ENCODE measurements around the gene ZNF552. TPM values are rescaled to one million over a fixed set of nuclear protein-coding genes. Genes with fewer than 3 reads are reported as not detected.
A peak's percentile ranks its signal among the peaks of the same experiment; 100 is the strongest.

Gene ZNF552
- total and polyA plus RNA-seq, 2 of the 4 experiments (the other 2 are of a cell fraction): 2.8 to 4.7 TPM

- no TSS peak for BruUV-seq (replicated peaks)
- CTCF ChIA-PET: no interaction called here
- peak within 1 kb of the TSS; percentile 91 for H2AFZ ChIP-seq (replicated peaks; ENCODE audit: low read length, poor library complexity)
- POLR2A ChIA-PET (ENCODE audit: unreplicated experiment): interaction anchor here (0.7 kb wide), 1 partner anchor 13 kb away, joined by 4 read pairs; no protein-coding TSS in a partner anchor
- H3K9me3 ChIP-seq (ENCODE audit: control insufficient read depth, insufficient read depth, low read length): peaks cover 3% of the 10 kb centered on the region; the same call in 1 of the 2 replicates
- WGBS, 2 experiments (ENCODE audit: extremely low coverage in 2 of 2, insufficient read length in 1 of 2): 2% methylated on average over 27 of the region's 61 CpGs; no CpG with 5 or more reads in 1 of the 2 experiments
- DNase-seq: peak; percentile 93
- no peak within 1 kb of the TSS for H2BK20ac ChIP-seq (ENCODE audit: low read depth, low read length)
- H2AK9ac ChIP-seq (replicated peaks; ENCODE audit: low read depth, low read length, poor library complexity): peak within 1 kb of the TSS; percentile 59
- H4K91ac ChIP-seq (ENCODE audit: insufficient read depth, low read depth, low read length): no peak within 1 kb of the TSS
- H2BK15ac ChIP-seq (ENCODE audit: low read depth, low read length): no peak within 1 kb of the TSS
- H3K4me3 ChIP-seq (ENCODE audit: insufficient read depth, low read depth, low read length): peak within 1 kb of the TSS; percentile 74
- H3K36me3 ChIP-seq (ENCODE audit: control insufficient read depth, insufficient read depth, low read length): peaks cover 14% of the 10 kb centered on the region
- H3K4ac ChIP-seq (ENCODE audit: low read depth, low read length): 0 out of 2 replicates have a peak within 1 kb of the TSS, but pooled peaks have one; percentile 29
- peaks cover under 1% of the 10 kb centered on the region; the same call in 1 of the 2 replicates for H4K20me1 ChIP-seq (ENCODE audit: insufficient read depth, low read length)
- H3K27ac ChIP-seq (ENCODE audit: insufficient read depth, low read length): peak within 1 kb of the TSS; percentile 51
- peak within 1 kb of the TSS; percentile 72 for H3K9ac ChIP-seq (ENCODE audit: low read depth, low read length)
- no peak within 1 kb of the TSS for H2BK120ac ChIP-seq (ENCODE audit: low read depth, low read length)
- 0 out of 2 replicates have a peak, but pooled peaks cover 3% of the 10 kb centered on the region for H3K4me1 ChIP-seq (ENCODE audit: control insufficient read depth, insufficient read depth, low read length)
- 0 out of 2 replicates have a peak within 1 kb of the TSS, but pooled peaks have one; percentile 42 for H3K14ac ChIP-seq (replicated peaks; ENCODE audit: low read depth, low read length)
- no peak within 1 kb of the TSS for H3K56ac ChIP-seq (ENCODE audit: extremely low read depth, insufficient read depth, low read length)
- TF ChIP-seq MXI1 (IDR thresholded peaks at IDR 0.05; ENCODE audit: borderline replicate concordance, low read depth, low read length): peak; percentile 78; the same call in 1 of the 2 replicates
- 0 out of 2 replicates have a peak, but pooled peaks have one; percentile 18 for TF ChIP-seq MAFK (IDR thresholded peaks at IDR 0.05; ENCODE audit: low read depth, low read length)
- TF ChIP-seq USF2 (IDR thresholded peaks at IDR 0.05; ENCODE audit: low read depth, low read length): peak; percentile 37; the same call in 1 of the 2 replicates
- TF ChIP-seq ELK1 (IDR thresholded peaks at IDR 0.05; ENCODE audit: borderline replicate concordance, low read depth, low read length): no peak
- peak; percentile 68; the same call in 1 of the 2 replicates for TF ChIP-seq POLR2A (IDR thresholded peaks at IDR 0.05; ENCODE audit: low read depth, low read length)
- peak; percentile 99 for ATAC-seq (ENCODE audit: low read depth)
- H3K18ac ChIP-seq (ENCODE audit: low read depth, low read length): no peak within 1 kb of the TSS
- dilution Hi-C loops (cut with HindIII; ENCODE audit: low sequenced_read_pairs, unreplicated experiment): no loop called here
- intact Hi-C loops (cut with micrococcal nuclease): no loop called here
- peak within 1 kb of the TSS; percentile 29 for H2BK5ac ChIP-seq (ENCODE audit: low read depth, low read length, poor library complexity, severe bottlenecking)
- H4K5ac ChIP-seq (ENCODE audit: low read depth, low read length): peak within 1 kb of the TSS; percentile 46; the same call in 1 of the 2 replicates
- in situ Hi-C loops (cut with MboI; ENCODE audit: low sequenced_read_pairs): no loop called here
- no peak within 1 kb of the TSS; the same call in 1 of the 2 replicates for H2AK5ac ChIP-seq (ENCODE audit: low read depth, low read length)
- no peaks in the 10 kb centered on the region for H3K27me3 ChIP-seq (ENCODE audit: control insufficient read depth, insufficient read depth, low read length)
- peak within 1 kb of the TSS; percentile 68 for H3K4me2 ChIP-seq (ENCODE audit: low read depth, low read length)
- 0 out of 2 replicates have a peak within 1 kb of the TSS, but pooled peaks have one; percentile 0 for H3K23ac ChIP-seq (ENCODE audit: low read depth, low read length)
- no peaks in the 10 kb centered on the region for H3K9me1 ChIP-seq (ENCODE audit: insufficient read depth, low read length)
- H4K8ac ChIP-seq (ENCODE audit: low read depth in 2 of 2, low read length in 2 of 2): peak within 1 kb of the TSS; percentile 37 to 96; a peak in 2 of 4 replicates
- peaks cover 14 to 19% of the 10 kb centered on the region in 2 experiments for H3K79me1 ChIP-seq (ENCODE audit: low read depth in 1 of 2, low read length in 2 of 2)
These were observed 45.2 kb downstream of the ZNF552 start, which contains the start of gene ZNF586 for GRCh38 chr19:57769345-57770131. TSS of gene ZNF586 (plus strand) at chr19:57769676. CDS start at chr19:57769843, 167 bp downstream.

Measured in IMR-90 (cell line).